ENCODE data around the gene ACVR1. TPM values are rescaled to one million over a fixed set of nuclear protein-coding genes. Genes with fewer than 3 reads are reported as not detected.
A peak's percentile ranks its signal among the peaks of the same experiment; 100 is the strongest.
"Not testable (repeated sequence)": the region's sequence is repeated elsewhere in the genome, so short reads cannot be mapped to it uniquely, and the experiment has no call there.

The ACVR1 gene
- total RNA-seq, 1 experiment from 2014 or later = 30.3 TPM

- DNase-seq (ENCODE audit: low read depth) = no peak
These were observed 114.6 kb downstream of the ACVR1 start for GRCh38 chr2:157761520-157761919.

- DNase-seq (ENCODE audit: low read depth) = no peak
These were observed 115.2 kb downstream of the ACVR1 start for GRCh38 chr2:157760949-157761348.

GRCh38 chr2:157759855-157760254 is 116.3 kb downstream of the ACVR1 start:
- no peak for DNase-seq (ENCODE audit: low read depth)

GRCh38 chr2:157758586-157758985 is 117.5 kb downstream of the ACVR1 start:
- no peak for DNase-seq (ENCODE audit: low read depth)

- DNase-seq (ENCODE audit: low read depth) = no peak
These were observed 118.6 kb downstream of the ACVR1 start for GRCh38 chr2:157757500-157757899.

- not testable (repeated sequence) for DNase-seq (ENCODE audit: low read depth)
These were observed 119.7 kb downstream of the ACVR1 start for GRCh38 chr2:157756447-157756846.

GRCh38 chr2:157751462-157752058 is 124.6 kb downstream of the ACVR1 start:
- DNase-seq (ENCODE audit: low read depth) = peak; percentile 90

- DNase-seq (ENCODE audit: low read depth) = no peak
These were observed 126.4 kb downstream of the ACVR1 start for GRCh38 chr2:157749684-157750083.

GRCh38 chr2:157748371-157749142 is 127.6 kb downstream of the ACVR1 start:
- DNase-seq (ENCODE audit: low read depth) = peak; percentile 36

GRCh38 chr2:157747695-157748370 is 128.3 kb downstream of the ACVR1 start:
- peak; percentile 92 for DNase-seq (ENCODE audit: low read depth)

GRCh38 chr2:157747280-157747679 is 128.8 kb downstream of the ACVR1 start:
- DNase-seq (ENCODE audit: low read depth) = no peak

- DNase-seq (ENCODE audit: low read depth) = no peak
These were observed 129.7 kb downstream of the ACVR1 start for GRCh38 chr2:157746234-157746950.

- DNase-seq (ENCODE audit: low read depth) = no peak
These were observed 131.5 kb downstream of the ACVR1 start for GRCh38 chr2:157744571-157745076.

- DNase-seq (ENCODE audit: low read depth) = no peak
These were observed 133.1 kb downstream of the ACVR1 start for GRCh38 chr2:157743051-157743450.

- no peak for DNase-seq (ENCODE audit: low read depth)
These were observed 134.2 kb downstream of the ACVR1 start for GRCh38 chr2:157741819-157742484.

- DNase-seq (ENCODE audit: low read depth) = no peak
These were observed 138.5 kb downstream of the ACVR1 start for GRCh38 chr2:157737656-157738055.

- DNase-seq (ENCODE audit: low read depth) = no peak
These were observed 140.6 kb downstream of the ACVR1 start for GRCh38 chr2:157735532-157735931.

GRCh38 chr2:157733263-157733662 is 142.9 kb downstream of the ACVR1 start:
- no peak for DNase-seq (ENCODE audit: low read depth)

- DNase-seq (ENCODE audit: low read depth) = no peak
These were observed 143.5 kb downstream of the ACVR1 start for GRCh38 chr2:157732596-157732995.

GRCh38 chr2:157727693-157728092 is 148.4 kb downstream of the ACVR1 start:
- DNase-seq (ENCODE audit: low read depth) = peak; percentile 43

- peak; percentile 50 for DNase-seq (ENCODE audit: low read depth)
These were observed 149.2 kb downstream of the ACVR1 start for GRCh38 chr2:157726946-157727345.
